Stimulated activated memory B cell treated with anti-CD40 and anti-IgM and Interleukin-4, amounts not matched to agents 10 μg/mL and 1 μg/mL and 100 μg/mL, for 72 hours (primary cell): ENCODE measurements around the gene GNB4.

Experiments used
- ATAC-seq: fragments of 150-1000 bp; cut with Tn5 transposase; 2 replicates; pipeline ENCODE4 v1.10.0; 2021
- H3K27ac Mint-ChIP-seq: one replicate; pipeline ENCODE4 v1.8.0; 2022; ENCODE audit warnings: mild to moderate bottlenecking, mixed read lengths
- H3K27me3 Mint-ChIP-seq: one replicate; pipeline ENCODE4 v1.8.0; 2022; ENCODE audit warnings: mixed read lengths
- H3K36me3 Mint-ChIP-seq: one replicate; pipeline ENCODE4 v1.8.0; 2022; ENCODE audit warnings: mixed read lengths
- H3K4me1 Mint-ChIP-seq: one replicate; pipeline ENCODE4 v1.8.0; 2022; ENCODE audit warnings: mixed read lengths
- H3K4me3 Mint-ChIP-seq: one replicate; pipeline ENCODE4 v1.8.0; 2022; ENCODE audit warnings: mild to moderate bottlenecking, moderate library complexity, mixed read lengths
- H3K9me3 Mint-ChIP-seq: one replicate; pipeline ENCODE4 v1.8.0; 2022; ENCODE audit warnings: mixed read lengths

The GNB4 gene

DNA sequence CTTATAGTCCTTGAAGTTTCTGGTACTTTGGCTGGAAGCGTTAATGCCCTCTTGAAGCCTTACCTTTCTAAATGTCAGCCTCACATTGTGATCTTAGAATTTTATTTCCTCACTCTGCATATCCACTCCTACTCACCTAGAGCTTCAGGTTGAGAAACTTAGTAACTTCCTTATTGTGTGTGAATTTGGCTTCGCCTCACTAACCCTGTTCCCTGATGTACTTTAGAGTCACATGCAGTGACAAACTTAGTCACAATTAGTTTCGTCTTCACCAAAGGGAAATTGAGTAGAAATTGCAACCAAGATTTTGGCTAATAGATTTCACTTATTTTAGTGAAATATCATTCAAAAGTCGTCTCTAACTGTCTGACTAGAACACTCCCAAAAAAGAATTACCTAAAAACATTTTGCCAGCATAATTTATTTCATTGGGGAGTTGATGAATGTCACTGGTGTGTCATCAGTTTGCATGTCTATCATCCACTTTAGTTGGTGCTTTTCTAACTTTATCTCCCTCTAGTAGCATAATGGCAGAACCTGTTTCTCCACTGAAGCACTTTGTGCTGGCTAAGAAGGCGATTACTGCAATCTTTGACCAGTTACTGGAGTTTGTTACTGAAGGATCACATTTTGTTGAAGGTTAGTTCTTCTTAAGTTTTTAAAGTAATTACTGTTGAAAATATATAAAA, 102.8 kb downstream of the GNB4 start:
- peak; percentile 90 for ATAC-seq
- Mint-ChIP-seq H3K27me3 (no peaks in the 10 kb centered on the region), H3K36me3 (peaks cover 20% of the 10 kb centered on the region), H3K4me1 (peaks cover 26% of the 10 kb centered on the region), H3K4me3 (peak overlapping the region; percentile 92), H3K27ac (peak overlapping the region; percentile 98), H3K9me3 (no peaks in the 10 kb centered on the region)

DNA sequence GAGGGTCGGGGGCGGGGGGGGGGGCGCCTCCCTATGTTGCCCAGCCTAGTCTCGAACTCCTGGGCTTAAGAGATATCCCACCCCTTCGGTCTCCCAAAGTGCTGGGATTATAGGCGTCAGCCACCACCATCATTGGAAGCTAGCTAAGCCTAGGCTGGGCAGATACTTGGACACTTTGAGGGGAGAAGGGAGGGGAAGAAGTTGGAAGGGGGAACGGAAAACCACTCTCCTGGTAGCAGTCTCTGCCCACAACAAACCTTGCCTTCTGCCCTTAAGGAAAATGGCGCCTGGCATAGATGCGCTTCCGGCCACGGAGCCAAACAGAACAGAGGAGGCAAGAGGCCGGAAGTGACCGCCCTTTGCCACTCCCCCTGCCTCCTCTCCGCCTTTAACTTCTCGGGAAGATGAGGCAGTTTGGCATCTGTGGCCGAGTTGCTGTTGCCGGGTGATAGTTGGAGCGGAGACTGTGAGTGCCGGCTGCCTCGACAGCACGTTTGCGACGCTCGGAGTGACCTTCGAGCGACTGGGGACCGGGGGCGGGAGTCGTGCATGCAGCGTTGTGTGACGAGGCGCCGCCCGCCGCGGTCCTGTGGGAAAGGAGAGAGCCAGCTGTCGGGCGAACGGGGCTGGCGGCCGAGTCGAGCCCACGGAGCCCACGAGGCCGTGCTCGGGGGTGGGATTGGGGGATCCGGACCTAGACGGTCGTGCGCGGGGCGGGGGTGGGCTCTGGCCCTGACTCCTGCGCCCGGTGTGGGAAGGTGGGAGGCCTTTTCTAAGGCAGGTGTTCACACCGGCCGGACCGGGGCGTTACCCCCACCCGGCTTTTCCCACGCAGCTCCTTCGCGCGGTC, 103.7 kb downstream of the GNB4 start, which contains the start of gene MFN1:
MFN1 (plus strand) TSS at position 365 of the 850 bp plus-strand sequence. CDS start 1,143 bp downstream, outside the sequence.
- no peaks in the 10 kb centered on the region for H3K27me3 Mint-ChIP-seq
- peaks cover 22% of the 10 kb centered on the region for H3K4me1 Mint-ChIP-seq
- H3K27ac Mint-ChIP-seq, result peak within 1 kb of the TSS; percentile 98
- H3K4me3 Mint-ChIP-seq, result peak within 1 kb of the TSS; percentile 92
- H3K36me3 Mint-ChIP-seq, result peaks cover 15% of the 10 kb centered on the region
- ATAC-seq, result peak; percentile 96
- H3K9me3 Mint-ChIP-seq, result no peaks in the 10 kb centered on the region
